GM12872 (cell line): ENCODE measurements around the gene SIGLEC10.

Experiments
- TF ChIP-seq, protein P1 (sequence below): IDR thresholded peaks from 3 replicates; pipeline ENCODE4 v1.5.1; 2011; ENCODE audit warnings: low read depth, mild to moderate bottlenecking, low read length, moderate library complexity; ENCODE audit not compliant: insufficient read depth

Gene SIGLEC10

DNA sequence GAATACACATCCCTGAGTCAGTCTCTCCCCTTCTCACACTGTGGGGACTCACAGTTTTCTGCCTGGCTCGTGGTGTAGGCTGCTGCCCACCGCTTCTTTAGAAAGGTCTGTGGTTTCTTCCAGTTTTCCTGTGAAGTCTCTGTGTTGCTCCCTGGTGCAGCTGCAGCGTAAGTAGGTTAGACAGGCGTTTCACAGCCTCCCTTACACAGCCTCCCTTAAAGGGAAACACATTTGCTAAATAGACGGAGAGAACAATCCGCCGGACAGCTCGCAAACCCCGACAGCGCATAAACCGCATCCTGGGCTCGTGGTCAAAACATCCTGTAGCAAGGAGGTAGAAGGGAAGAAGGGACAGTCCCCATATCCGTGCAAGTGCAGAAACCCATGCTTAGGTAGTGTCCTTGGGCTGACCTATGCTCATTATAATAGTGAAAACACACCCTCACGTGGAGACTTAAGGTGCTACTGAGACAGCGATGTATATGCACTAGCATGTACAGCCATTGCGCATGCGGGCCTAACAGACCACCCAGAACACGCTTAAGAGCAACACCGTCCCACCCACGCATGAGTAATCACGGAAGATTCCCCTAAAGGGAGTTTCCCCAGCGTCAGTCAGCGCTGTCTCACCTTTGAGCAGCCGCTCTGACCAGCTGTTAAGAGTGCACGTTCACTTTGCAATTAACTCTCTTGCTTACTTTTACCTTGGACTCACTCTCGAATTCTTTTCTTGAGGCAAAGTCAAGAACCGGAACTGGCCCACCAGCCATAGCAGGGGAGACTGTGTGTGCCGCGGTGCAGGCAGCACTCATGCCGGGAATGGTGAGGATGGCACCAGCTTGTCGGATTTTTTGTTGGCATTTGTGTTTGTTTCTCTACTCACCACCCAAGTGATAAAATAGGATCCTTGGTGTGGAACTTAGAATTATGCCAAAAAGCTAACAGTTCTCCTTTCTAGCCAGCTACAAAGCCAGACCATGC is 24.3 kb upstream of the SIGLEC10 start:
- TF ChIP-seq, protein P1, sequence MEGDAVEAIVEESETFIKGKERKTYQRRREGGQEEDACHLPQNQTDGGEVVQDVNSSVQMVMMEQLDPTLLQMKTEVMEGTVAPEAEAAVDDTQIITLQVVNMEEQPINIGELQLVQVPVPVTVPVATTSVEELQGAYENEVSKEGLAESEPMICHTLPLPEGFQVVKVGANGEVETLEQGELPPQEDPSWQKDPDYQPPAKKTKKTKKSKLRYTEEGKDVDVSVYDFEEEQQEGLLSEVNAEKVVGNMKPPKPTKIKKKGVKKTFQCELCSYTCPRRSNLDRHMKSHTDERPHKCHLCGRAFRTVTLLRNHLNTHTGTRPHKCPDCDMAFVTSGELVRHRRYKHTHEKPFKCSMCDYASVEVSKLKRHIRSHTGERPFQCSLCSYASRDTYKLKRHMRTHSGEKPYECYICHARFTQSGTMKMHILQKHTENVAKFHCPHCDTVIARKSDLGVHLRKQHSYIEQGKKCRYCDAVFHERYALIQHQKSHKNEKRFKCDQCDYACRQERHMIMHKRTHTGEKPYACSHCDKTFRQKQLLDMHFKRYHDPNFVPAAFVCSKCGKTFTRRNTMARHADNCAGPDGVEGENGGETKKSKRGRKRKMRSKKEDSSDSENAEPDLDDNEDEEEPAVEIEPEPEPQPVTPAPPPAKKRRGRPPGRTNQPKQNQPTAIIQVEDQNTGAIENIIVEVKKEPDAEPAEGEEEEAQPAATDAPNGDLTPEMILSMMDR = no peak

DNA sequence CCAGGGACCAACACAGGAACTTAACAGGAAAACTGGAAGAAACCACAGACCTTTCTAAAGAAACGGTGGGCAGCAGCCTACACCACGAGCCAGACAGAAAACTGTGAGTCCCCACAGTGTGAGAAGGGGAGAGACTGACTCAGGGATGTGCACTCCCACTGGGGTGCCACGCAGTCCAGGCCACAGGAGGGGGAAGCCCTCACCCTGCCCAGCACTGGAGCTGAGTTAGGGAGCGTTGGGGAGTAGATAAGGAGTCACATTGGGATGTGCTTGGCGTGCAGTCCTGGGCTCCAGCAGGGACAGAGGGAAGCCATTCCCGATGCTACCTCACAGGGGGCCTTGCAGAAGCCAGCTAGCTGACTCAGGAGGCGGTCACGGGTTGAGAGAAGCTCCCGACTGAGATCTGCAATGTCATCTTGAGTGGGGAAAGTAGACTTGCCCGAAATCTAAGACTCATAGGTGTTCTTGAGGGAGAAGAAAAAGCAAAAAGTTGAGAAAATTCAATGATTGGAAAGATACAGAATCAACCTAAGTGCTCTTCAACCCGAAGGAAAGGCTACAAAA is 23.5 kb upstream of the SIGLEC10 start:
- TF ChIP-seq, protein P1 = peak; percentile 2; the same call in 1 of the 3 replicates

DNA sequence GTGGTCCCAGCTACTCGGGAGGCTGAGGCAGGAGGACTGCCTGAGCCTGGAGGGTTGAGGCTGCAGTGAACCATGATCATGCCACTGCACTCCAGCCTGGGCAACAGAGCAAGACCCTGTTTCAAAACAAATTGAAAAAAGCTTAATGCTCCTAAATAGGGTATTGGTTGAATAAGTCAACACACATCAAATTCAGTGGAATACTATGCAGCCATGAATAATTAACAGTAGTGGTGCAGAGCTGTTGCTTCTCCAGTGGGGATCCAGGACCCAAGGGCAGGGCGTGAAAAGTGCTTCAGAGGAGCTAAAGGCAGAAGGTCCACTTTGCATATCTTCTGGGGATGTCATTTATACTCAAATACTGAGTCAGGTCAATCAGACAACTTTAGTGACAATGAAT is 22.6 kb upstream of the SIGLEC10 start:
- TF ChIP-seq, protein P1 = no peak

DNA sequence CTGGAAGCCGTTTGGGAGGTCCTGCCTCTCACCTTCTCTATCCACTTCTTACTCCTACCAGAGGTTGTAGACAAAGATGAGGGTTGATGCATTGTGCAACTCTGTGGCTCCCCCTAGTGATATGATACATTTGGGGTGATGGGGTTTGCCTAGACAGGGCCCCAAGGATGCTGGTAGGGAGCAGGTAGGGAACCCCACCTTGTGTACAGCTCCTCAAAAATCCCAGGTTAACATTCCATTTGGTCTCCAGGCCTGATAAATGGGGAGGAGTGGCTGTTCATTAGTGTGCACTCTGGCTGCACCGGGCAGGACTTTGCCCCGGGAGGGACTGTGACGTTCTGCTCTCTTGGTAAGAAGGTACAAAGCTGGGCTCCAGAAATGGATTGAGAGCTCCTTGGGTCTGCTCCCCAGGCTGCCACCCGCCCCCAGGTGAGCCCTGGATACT is 21.6 kb upstream of the SIGLEC10 start:
- TF ChIP-seq, protein P1 = peak; percentile 70

DNA sequence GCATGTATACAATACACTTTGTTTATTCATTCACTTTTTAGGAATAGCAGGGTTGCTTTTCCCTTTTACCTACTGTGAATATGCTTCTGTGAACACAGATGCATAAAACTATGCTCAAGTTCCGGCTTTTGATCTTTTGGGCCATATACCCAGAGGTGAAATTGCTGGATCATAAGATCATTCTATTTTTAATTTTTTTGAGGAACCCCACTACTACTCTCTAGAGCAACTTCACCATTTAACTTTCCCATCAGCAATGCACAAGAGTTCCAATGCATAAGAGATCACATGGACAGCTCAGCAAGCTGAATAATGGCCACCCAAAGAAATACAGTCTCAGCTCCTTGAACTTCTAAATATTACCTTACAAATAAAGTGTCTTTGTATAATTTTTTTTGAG is 17.0 kb upstream of the SIGLEC10 start:
- TF ChIP-seq, protein P1 = no peak

DNA sequence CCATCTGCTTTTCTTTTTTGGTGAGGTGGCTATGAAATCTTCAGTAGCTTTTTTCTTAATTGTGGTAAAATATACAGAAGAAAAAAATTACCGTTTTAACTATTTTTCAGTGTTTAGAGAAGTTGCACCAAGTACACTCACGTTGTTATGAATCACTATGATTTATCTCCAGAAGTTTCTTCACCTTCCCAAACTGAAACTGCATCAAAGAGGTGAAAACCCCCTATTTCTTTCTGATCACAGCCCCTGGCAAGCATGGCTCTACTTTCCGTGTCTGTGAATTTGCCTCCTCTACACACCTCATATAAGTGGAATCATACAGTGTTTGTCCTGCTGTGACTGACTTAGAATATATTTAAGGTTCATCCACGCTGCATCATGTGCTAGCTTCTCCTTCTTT is 15.6 kb upstream of the SIGLEC10 start:
- TF ChIP-seq, protein P1 = no peak

DNA sequence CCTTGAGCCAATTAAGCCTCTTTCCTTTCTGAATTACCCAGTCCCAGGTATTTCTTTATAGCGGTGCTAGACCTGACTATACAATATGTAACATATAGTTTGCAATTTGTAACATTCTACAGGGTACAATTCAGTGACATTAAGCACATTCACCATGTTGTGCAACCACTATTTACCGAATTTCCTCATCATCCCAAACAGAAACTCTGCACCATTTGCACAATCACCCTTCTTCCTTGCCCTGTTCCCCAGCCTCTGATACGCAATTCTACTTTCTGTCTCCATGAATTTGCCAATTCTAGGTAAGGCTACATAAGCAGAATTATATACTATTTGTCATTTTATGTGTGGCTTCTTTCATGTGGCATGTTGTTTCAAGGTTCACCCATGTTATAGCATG is 13.7 kb upstream of the SIGLEC10 start:
- TF ChIP-seq, protein P1 = no peak
